ENCODE measurements around the gene KRTAP5-7.

- TF ChIP-seq NAIF1 (CRISPR knock-in tag; IDR thresholded peaks at IDR 0.05; ENCODE audit: borderline replicate concordance) (no peak), ZNF124 (CRISPR knock-in tag; IDR thresholded peaks at IDR 0.05) (no peak), HNRNPH1 (optimal IDR thresholded peaks at IDR 0.05; ENCODE audit: low read depth, low read length) (no peak), ZNF101 (CRISPR knock-in tag; IDR thresholded peaks at IDR 0.05; ENCODE audit: borderline replicate concordance, low read depth) (no peak), CTCF (CRISPR knock-in tag; IDR thresholded peaks at IDR 0.05) (no peak), POLR2A (IDR thresholded peaks at IDR 0.05; ENCODE audit: insufficient read depth in 1 of 2, low read depth in 2 of 2, low read length in 2 of 2) (no peak), ZNF747 (CRISPR knock-in tag; IDR thresholded peaks at IDR 0.05; ENCODE audit: borderline replicate concordance) (no peak), RAD21 (CRISPR knock-in tag; IDR thresholded peaks at IDR 0.05) (no peak), TEAD2 (CRISPR knock-in tag; IDR thresholded peaks at IDR 0.05) (no peak)
These were observed 48.6 kb upstream of the KRTAP5-7 start for GRCh38 chr11:71478528-71478840.
